HEK293T (cell line): Measurements from ENCODE around the gene ZNF662.

Source experiments
- CTCF ChIA-PET: fragments of 350-600 bp; formaldehyde crosslinking; extraction: SDS; loops from one replicate; lab custom pipeline; 2021; ENCODE audit warnings: antibody characterized with exemption, inconsistent platforms; lab: Yijun Ruan, JAX
- POLR2A ChIA-PET: fragments of 350-600 bp; formaldehyde crosslinking; extraction: SDS; loops from one replicate; lab custom pipeline; 2020; ENCODE audit warnings: antibody characterized with exemption, inconsistent platforms; lab: Yijun Ruan, JAX
- DNase-seq: peaks from one replicate; pipeline ENCODE4 v3.0.0; 2012; ENCODE audit warnings: mixed read lengths; ENCODE audit errors: extremely low spot score
- ARNT ChIP-seq: fragments of 450-650 bp; IDR thresholded peaks from 2 replicates; pipeline ENCODE4 v1.6.1; 2017; ENCODE audit warnings: mild to moderate bottlenecking
- BHLHE40 ChIP-seq: fragments of 450-650 bp; IDR thresholded peaks from 2 replicates; pipeline ENCODE4 v1.6.1; 2016; ENCODE audit warnings: mild to moderate bottlenecking, moderate library complexity, borderline replicate concordance
- CTBP1 ChIP-seq: fragments of 450-650 bp; IDR thresholded peaks from 2 replicates; pipeline ENCODE4 v1.6.1; 2016; ENCODE audit warnings: borderline replicate concordance
- ELF4 ChIP-seq: fragments of 450-650 bp; IDR thresholded peaks from 2 replicates; pipeline ENCODE4 v1.6.1; 2017; ENCODE audit warnings: antibody characterized with exemption
- FOXA1 ChIP-seq: fragments of 450-650 bp; IDR thresholded peaks from 2 replicates; pipeline ENCODE4 v1.6.1; 2016; ENCODE audit warnings: mild to moderate bottlenecking
- FOXK2 ChIP-seq: fragments of 450-650 bp; IDR thresholded peaks from 2 replicates; pipeline ENCODE4 v1.6.1; 2016; ENCODE audit warnings: mild to moderate bottlenecking
- FOXM1 ChIP-seq: fragments of 450-650 bp; IDR thresholded peaks from 2 replicates; pipeline ENCODE4 v1.6.1; 2017; ENCODE audit warnings: mild to moderate bottlenecking, borderline replicate concordance
- HDGF ChIP-seq: fragments of 450-650 bp; IDR thresholded peaks from 2 replicates; pipeline ENCODE4 v1.6.1; 2017; ENCODE audit warnings: antibody characterized with exemption, borderline replicate concordance
- L3MBTL2 ChIP-seq: fragments of 450-650 bp; conservative IDR thresholded peaks from 2 replicates; pipeline ENCODE4 v1.6.1; 2016; ENCODE audit warnings: mild to moderate bottlenecking
- LEF1 ChIP-seq: fragments of 450-650 bp; IDR thresholded peaks from 2 replicates; pipeline ENCODE4 v1.6.1; 2017; ENCODE audit warnings: mild to moderate bottlenecking, borderline replicate concordance
- NFRKB ChIP-seq: fragments of 450-650 bp; IDR thresholded peaks from 2 replicates; pipeline ENCODE4 v1.6.1; 2016; ENCODE audit warnings: mild to moderate bottlenecking, moderate library complexity
- SP1 ChIP-seq: fragments of 450-650 bp; IDR thresholded peaks from 2 replicates; pipeline ENCODE4 v1.6.1; 2017
- SUZ12 ChIP-seq: fragments of 450-650 bp; IDR thresholded peaks from 2 replicates; pipeline ENCODE4 v1.6.1; 2016; ENCODE audit warnings: mild to moderate bottlenecking
- TARDBP ChIP-seq: fragments of 450-650 bp; IDR thresholded peaks from 2 replicates; pipeline ENCODE4 v1.6.1; 2016
- ZNF384 ChIP-seq: fragments of 450-650 bp; IDR thresholded peaks from 2 replicates; pipeline ENCODE4 v1.6.1; 2016
- TF ChIP-seq, protein P1 (sequence below): fragments of 450-650 bp; IDR thresholded peaks from 2 replicates; pipeline ENCODE4 v1.6.1; 2016

ZNF662 gene

DNA sequence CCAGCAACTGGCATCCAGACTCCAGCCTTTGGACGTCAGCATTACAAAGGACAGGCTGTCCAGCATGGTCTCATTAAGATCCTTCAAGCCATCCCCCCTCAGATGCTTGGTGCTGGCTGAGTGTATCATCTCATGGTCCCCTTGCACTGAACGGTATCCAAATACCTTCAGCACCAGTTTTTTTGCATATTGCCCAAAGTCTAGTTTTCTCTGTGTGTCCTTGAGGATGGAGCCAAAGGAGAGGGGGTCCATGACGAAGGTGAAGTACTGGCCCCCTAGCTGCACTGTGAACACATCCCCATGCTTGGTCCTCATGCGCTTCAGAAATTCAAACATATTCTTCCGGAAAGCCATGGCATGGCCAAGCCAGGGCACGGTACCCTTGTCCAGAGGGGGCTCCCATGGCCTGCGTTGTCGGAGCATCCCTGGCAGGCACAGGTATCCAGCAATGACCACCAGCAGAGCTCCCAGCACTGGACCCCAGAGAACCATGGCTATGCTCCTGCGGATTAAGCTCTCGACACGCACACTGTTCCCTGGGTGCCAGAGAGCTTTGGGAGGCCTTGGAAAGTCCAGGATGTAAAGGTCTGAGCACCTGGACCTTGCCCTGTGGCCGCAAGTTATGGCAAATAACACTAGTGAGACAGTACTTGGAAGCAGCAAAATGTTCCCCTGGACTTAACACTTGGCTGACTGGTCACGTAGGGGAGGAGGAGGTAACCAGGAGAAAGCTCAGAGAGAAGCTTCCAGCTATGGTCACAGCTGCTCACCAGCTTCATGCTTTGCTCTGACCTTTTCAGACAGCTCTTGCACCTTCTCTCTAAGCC lies 30.4 kb upstream of the ZNF662 start, which contains the start of gene CYP8B1:
TSS of gene CYP8B1 (minus strand) at position 555 of the 827 bp plus-strand sequence. CDS start at position 492, 63 bp downstream.
- TF ChIP-seq TARDBP (no peak), FOXK2 (no peak), ARNT (no peak), FOXM1 (no peak), ZNF384 (no peak), HDGF (no peak), FOXA1 (no peak), NFRKB (no peak), LEF1 (no peak), ELF4 (no peak), BHLHE40 (no peak), SUZ12 (no peak), L3MBTL2 (no peak), CTBP1 (no peak), SP1 (no peak)
- TF ChIP-seq, protein P1, sequence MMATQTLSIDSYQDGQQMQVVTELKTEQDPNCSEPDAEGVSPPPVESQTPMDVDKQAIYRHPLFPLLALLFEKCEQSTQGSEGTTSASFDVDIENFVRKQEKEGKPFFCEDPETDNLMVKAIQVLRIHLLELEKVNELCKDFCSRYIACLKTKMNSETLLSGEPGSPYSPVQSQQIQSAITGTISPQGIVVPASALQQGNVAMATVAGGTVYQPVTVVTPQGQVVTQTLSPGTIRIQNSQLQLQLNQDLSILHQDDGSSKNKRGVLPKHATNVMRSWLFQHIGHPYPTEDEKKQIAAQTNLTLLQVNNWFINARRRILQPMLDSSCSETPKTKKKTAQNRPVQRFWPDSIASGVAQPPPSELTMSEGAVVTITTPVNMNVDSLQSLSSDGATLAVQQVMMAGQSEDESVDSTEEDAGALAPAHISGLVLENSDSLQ, result no peak
- POLR2A ChIA-PET, result no interaction called here
- CTCF ChIA-PET, result interaction anchor here (0.7 kb wide), 1 partner anchor 12 kb away, joined by 3 read pairs; no protein-coding TSS in a partner anchor
- no peak for DNase-seq

DNA sequence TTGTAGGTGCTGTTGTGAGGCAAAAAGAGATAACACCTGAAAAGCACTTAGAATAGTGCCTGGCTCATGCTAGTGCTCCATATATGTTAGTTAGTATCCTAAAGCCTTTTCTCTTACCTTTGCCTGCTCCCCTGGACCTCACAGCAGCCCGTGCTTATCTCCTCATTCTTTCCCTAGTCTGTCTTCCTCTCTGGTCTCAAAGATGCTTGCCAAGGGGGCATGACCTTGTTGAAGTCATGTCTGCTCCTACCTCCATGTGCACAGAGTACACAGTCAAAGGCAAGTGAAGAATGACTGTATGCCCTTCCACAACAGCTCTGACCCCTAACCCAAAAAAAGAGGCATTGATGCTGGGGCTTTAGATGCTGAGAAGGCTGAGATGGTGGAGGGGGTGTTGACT lies 29.5 kb upstream of the ZNF662 start:
- no peak for TF ChIP-seq ARNT
- ChIA-PET POLR2A (no interaction called here), CTCF (interaction anchor here (0.7 kb wide), 1 partner anchor 13 kb away, joined by 3 read pairs; no protein-coding TSS in a partner anchor)
- DNase-seq, result no peak

DNA sequence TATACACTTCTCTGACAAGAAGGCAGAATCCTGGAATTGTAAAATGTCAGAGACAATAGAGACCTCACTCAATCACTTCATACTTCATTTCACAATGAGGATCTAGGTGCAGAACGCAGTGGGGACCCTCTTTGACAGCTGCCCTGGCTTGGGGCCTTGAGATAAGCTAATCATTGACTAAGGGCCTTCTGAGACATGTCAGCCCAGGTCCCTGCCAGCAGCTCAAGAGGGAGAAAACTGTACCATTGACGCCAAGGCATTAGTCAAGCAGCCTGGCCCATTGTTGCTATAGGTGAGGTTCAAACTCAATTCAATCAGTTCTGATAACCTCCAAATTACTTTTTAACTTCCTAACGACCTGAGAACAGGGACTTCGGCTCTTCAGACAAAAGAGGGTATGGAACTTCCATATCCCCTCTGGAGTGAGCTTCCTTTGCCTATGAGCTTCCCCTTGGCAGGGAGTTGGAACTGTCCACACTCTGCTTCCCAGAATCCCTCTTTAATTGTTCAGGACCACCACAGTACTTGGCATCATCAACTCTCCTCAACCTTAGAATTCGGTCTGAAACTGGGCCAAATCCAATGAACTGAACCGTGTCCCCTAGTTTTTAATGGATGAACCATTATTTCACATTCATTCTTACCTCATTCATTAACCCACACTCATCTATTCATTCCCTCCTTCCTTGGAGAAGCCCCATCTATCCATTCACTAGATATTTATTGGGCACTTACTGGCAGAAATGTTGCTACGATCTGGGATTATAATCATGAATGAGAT lies 28.8 kb upstream of the ZNF662 start:
- no peak for DNase-seq
- CTCF ChIA-PET, result no interaction called here

DNA sequence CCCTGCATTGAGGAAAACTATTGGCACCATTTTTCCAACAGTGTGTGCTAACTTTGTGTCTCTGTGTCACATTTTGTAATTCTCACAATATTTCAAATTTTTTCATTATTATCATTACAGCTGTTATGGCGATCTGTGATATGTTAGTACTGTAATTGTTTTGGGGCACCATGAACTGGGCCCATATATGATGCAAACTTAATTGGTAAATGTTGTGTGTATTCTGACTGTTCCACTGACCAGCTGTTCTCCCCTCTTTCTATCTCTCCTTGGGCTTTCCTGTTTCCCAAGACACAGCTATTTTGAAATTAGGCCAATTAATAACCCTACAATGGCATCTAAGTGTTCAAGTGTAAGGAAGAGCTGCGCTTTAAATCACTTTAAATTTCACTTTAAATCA lies 28.1 kb upstream of the ZNF662 start:
- DNase-seq, result no peak
- TF ChIP-seq CTBP1 (no peak), ZNF384 (no peak), BHLHE40 (no peak), SP1 (no peak), SUZ12 (no peak), ARNT (no peak), LEF1 (no peak), TARDBP (no peak), FOXA1 (no peak), FOXM1 (no peak), L3MBTL2 (no peak), HDGF (no peak)
- TF ChIP-seq, protein P1, result no peak
- CTCF ChIA-PET, result interaction anchor here (0.8 to 1.0 kb wide), 2 partner anchors 38 to 47 kb away, joined by 3 to 4 read pairs; no protein-coding TSS in a partner anchor
- POLR2A ChIA-PET, result no interaction called here

More for the DNA sequence above, 28.8 kb upstream of the ZNF662 start:
- POLR2A ChIA-PET, result no interaction called here
- no peak for TF ChIP-seq ARNT
- no peak for TF ChIP-seq ELF4
- TF ChIP-seq BHLHE40, result no peak
- TF ChIP-seq ZNF384, result no peak
- TF ChIP-seq HDGF, result no peak
- TF ChIP-seq FOXA1, result no peak
- TF ChIP-seq NFRKB, result no peak
- TF ChIP-seq LEF1, result no peak
- TF ChIP-seq L3MBTL2, result no peak
- TF ChIP-seq FOXM1, result no peak
- TF ChIP-seq, protein P1, result no peak
- no peak for TF ChIP-seq SUZ12
- TF ChIP-seq SP1, result no peak
- no peak for TF ChIP-seq FOXK2
- no peak for TF ChIP-seq CTBP1

- TF ChIP-seq CTBP1 (no peak), ARNT (no peak), SUZ12 (no peak), FOXM1 (no peak), BHLHE40 (no peak), L3MBTL2 (no peak), TARDBP (no peak), SP1 (no peak)
- TF ChIP-seq, protein P1, result no peak
- ChIA-PET CTCF (no interaction called here), POLR2A (no interaction called here)
- DNase-seq, result no peak
These were observed 25.8 kb upstream of the ZNF662 start for GRCh38 chr3:42880183-42880582.
